ENCODE measurements around the gene PRDM2.
A peak's percentile ranks its signal among the peaks of the same experiment; 100 is the strongest.
"Not testable (repeated sequence)": the region's sequence is repeated elsewhere in the genome, so short reads cannot be mapped to it uniquely, and the experiment has no call there.

The PRDM2 gene

GRCh38 chr1:13700521-13701270, 708 bp downstream of the PRDM2 start:
- DNase-seq, result peak; percentile 76

DNA sequence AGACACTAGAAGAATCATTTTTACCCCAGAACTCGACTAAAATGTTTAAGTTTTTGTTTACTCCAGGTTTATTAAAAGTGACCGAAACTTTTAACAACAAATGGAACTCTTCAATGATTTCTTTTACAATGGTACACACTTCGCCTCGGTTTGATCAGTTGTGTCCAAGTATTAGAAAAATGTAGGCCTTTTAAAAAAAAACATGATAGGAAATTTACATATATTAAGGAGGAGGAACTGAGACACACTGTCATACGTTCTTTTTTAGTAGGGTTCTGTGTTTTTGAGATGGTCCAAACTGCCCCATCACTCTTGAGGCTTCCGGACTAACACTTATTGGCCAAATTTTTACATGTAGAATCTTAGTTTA, 1.3 kb downstream of the PRDM2 start:
- peak; percentile 49 for DNase-seq

DNA sequence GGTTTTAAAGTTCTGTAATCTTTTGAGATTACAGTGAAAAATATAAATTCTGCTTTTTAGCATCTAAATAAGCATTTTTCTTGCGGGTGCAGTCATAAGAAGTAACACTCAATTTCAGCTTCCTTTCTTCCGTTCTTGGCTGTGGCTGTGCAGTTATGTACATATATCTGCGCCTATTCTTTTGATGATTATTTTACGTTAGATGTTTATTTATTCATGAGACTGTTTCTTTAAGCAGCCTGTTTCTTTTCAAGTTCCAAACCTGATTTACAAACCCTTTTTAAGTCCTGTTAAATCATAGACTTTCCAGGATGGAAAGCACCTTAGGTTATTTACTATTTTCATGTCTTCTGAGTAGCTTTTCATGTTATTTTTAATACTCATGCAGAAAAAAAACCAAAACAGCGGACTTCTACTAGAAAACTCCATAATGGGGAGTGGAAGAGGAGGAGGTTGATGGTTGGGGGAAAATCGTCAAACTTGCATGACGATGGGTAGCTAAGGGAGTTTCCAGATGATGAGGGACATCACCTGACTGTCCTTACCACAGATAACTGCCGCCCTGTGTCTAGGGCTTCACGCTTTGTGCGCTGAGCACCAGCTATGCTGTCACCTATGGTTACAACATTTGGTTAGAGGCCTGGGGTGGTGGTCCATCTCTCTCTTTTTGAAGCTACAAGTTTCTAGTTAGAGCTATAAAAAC, 2.6 kb downstream of the PRDM2 start:
- DNase-seq, result peak; percentile 93

- DNase-seq, result no peak
Observed at GRCh38 chr1:13703128-13703513, 3.1 kb downstream of the PRDM2 start.

- DNase-seq, result no peak
Observed at GRCh38 chr1:13703558-13704490, 3.8 kb downstream of the PRDM2 start.

GRCh38 chr1:13706046-13706445, 6.1 kb downstream of the PRDM2 start:
- DNase-seq, result no peak

DNA sequence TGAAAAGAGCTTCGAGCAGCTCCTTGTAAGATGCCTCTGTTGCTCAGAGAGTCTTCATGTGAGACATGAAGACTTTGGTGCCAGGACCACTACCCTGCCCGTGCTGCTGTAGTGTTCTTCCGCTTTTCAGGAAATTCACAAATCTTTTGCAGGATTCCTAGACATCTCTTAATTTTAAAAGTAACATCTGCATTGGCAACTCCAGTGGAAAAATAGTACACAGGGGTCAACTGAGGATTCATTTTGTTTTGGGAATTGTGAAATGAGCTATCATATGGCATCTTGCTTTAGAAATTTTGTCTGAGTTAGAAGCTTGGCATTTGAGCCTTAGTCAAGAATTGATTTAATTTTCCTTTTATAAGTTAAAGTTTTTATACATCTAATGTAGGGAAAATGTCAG, 7.2 kb downstream of the PRDM2 start:
- DNase-seq, result no peak

DNA sequence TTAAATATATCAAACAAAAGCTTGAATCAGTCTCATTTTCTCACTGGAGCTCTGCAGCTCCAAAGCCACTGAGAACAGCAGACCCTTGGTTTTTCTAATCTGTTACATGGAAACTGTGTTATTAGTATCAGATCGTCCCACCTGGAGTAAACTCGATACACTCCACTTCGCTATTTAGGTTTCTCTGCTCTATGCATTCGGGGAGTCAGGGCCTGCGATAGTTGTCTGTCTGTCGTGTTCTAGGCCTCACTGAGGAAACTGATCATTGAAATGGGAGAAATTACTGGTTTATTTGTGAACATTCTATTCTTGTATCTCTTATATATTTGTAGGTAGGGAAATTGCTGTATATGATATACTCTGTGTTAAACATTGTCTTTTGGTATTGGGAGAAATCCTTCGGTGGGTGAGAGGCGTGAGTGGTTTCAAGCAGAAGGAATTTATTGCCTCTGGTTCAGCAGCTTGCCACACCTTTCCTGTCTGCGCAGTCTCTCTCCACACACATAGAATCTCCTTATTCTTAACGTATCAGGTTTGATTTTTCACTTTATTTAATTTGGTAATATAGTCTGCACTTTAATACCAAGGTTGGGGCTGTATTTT, 8.5 kb downstream of the PRDM2 start:
- DNase-seq, result no peak

DNA sequence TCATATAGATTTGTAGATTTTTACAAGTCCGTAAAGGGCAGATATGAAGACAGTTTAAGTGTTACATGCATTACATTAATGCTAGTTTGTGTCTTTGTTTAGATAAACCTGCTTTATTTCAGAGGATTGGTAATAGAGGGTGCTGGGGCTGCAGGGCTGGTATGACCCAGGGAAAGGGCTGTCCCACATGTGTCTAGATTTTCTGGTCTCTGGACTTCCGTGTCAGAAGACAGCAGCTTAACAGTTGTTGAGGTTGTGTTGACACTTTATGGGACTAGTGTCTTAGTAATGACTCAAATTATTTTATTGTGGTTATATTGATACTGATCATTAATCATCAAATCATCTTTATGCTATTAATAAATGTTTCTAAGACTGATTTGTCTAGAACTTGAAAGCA, 10.1 kb downstream of the PRDM2 start:
- DNase-seq, result no peak

- DNase-seq, result no peak
Observed at GRCh38 chr1:13714851-13715250, 14.9 kb downstream of the PRDM2 start.

DNA sequence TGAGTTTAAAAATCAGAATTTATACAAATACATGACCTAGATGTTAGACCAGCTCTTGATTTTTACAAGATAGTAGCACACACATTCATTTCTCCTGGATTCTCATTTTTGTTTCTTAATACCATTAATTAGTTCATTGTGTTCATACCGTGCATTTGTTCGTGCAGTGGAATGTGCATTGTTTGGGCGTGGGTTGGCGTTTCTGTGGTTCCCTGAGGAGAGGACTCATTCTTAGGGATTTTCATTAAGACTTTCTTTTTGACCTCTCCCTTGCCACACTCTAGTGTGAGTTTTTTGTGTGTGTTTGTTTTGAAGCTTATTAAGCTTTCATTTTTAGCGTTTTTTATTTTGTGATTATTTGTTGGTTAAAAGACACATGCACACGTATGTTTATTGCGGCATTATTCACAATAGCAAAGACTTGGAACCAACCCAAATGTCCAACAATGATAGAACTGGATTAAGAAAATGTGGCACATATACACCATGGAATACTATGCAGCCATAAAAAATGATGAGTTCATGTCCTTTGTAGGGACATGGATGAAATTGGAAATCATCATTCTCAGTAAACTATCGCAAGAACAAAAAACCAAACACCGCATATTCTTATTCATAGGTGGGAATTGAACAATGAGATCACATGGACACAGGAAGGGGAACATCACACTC, 15.8 kb downstream of the PRDM2 start:
- DNase-seq, result not testable (repeated sequence)

GRCh38 chr1:13722808-13723360, 22.9 kb downstream of the PRDM2 start:
- no peak for DNase-seq

DNA sequence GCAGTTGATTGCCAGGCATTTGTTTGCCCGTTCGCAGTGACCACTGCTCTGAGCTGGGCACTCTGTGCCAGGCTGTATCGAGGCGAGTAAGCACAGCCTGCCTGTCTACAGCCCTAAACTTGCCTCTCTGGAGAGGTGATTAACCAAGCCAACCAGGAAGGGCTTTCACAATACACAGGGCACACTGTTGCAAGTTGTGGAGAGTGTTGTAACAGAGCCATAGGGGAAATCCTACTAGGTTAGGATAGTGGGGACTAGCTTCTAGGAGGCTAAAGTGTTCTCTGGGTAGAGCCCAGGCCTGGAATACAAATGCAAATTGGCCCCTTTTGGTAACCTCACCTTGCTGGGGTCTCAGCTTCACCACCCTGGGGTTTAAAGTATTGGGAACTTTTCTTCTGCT, 23.8 kb downstream of the PRDM2 start:
- no peak for DNase-seq

DNA sequence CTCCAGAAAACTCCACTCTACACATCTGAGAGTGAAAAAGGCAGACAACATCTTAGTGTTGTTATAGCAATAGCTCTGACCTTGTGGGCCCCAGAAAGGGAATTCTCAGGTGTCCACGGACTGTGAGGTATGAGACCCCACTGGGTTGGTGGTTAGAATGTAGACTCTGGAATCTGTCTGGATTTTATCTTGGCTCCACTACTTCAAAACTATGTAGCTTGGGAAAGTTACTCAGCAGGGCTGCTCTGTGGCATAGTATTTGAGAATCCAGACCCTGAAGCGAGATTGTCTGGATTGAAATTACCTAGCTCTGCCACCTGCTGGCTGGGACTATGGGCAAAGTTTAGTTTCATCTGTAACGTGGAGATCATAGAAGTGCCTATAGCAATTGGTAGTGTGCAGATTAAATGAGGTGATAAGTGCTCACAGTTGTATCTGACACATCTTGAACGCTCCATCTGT, 25.8 kb downstream of the PRDM2 start:
- peak; percentile 79 for DNase-seq

DNA sequence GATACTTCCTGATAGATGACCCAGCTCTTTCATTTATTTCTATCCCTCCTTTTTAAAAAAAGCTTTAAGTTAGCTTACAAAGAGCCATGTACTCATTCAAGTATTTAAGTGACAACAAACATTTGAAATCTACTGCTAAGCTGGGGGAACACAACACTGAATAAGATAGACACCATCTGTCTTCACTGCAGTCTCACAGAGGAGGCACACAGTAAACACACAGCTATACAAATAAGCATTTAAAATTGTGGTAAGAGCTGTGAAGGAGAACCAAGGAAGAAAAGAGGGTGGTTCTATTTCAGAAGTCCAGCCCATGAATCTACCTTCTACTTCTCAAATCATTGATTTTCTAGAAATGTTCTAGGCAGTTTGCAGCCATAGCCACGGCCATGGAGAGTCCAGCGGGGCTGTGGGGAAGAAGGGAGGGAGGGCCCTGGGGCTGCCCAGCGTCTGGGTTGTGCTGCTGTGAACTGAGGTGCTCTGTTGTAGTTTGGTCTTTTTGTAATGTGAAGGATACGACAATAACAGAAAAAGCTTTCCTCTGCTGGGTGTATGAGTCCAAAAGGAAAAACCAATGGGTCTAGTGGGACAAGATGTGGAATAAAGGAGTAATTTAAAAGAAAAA, 28.2 kb downstream of the PRDM2 start:
- no peak for DNase-seq

- peak; percentile 68 for DNase-seq
Observed at GRCh38 chr1:13730291-13730690, 30.3 kb downstream of the PRDM2 start.

- peak; percentile 93 for DNase-seq
Observed at GRCh38 chr1:13730751-13731482, 30.9 kb downstream of the PRDM2 start.

- DNase-seq, result no peak
Observed at GRCh38 chr1:13731897-13732296, 31.9 kb downstream of the PRDM2 start.

- peak; percentile 76 for DNase-seq
Observed at GRCh38 chr1:13732971-13733667, 33.1 kb downstream of the PRDM2 start.

DNA sequence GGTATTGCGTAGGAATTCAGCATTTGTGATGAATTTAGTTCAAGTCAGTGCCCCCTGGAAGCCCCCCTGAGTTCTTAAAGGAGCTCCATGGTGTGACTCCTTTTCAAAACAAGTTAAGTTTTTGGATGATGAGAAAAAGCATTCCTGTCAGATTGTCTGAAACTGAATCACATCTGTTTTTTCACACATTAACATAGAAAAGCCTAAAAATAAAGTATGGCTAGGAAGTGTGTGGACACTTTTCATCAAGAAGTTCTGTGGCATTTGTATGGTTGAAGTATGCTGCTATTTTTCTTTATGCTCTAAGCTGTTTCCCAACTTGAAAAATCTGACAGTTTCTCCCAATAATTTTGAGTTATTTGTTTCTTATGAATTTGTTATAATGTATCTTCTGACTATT, 33.7 kb downstream of the PRDM2 start:
- DNase-seq, result no peak
